MM.1S (cell line): ENCODE measurements around the gene ZNF3.
A peak's percentile ranks its signal among the peaks of the same experiment; 100 is the strongest.

Experiments
- DNase-seq: peaks from one replicate; pipeline ENCODE4 v3.0.0-alpha.2; 2015
- H2AFZ ChIP-seq: fragments of 300-600 bp; sonication (generic); 2 replicates; pipeline ENCODE4 v1.6.0; 2016; ENCODE audit warnings: antibody characterized with exemption, low read length
- H3F3A ChIP-seq: fragments of 300-600 bp; sonication (generic); 2 replicates; pipeline ENCODE4 v1.6.1; 2016; ENCODE audit warnings: mild to moderate bottlenecking, antibody characterized with exemption, low read length, moderate library complexity, mixed read lengths; ENCODE audit not compliant: insufficient read depth
- H3K27ac ChIP-seq: fragments of 300-600 bp; sonication (generic); 2 replicates; pipeline ENCODE4 v1.5.1; 2016; ENCODE audit warnings: mild to moderate bottlenecking, low read length
- H3K27me3 ChIP-seq: fragments of 300-600 bp; sonication (generic); replicated peaks from 2 replicates; pipeline ENCODE4 v1.6.0; 2016; ENCODE audit warnings: low read length; ENCODE audit not compliant: insufficient read depth
- H3K36me3 ChIP-seq: fragments of 300-600 bp; sonication (generic); replicated peaks from 2 replicates; pipeline ENCODE4 v1.6.1; 2016; ENCODE audit warnings: mild to moderate bottlenecking, low read length, mixed read lengths; ENCODE audit not compliant: insufficient read depth
- H3K4me1 ChIP-seq: fragments of 300-600 bp; sonication (generic); 2 replicates; pipeline ENCODE4 v1.6.1; 2016; ENCODE audit warnings: low read length, mixed read lengths
- H3K4me2 ChIP-seq: fragments of 300-600 bp; sonication (generic); 2 replicates; pipeline ENCODE4 v1.6.0; 2016; ENCODE audit warnings: low read depth, low read length
- H3K4me3 ChIP-seq: fragments of 300-600 bp; sonication (generic); 2 replicates; pipeline ENCODE4 v1.5.1; 2016; ENCODE audit warnings: low read length, mixed read lengths
- H3K79me2 ChIP-seq: fragments of 300-600 bp; sonication (generic); 2 replicates; pipeline ENCODE4 v1.6.1; 2016; ENCODE audit warnings: mixed run types, low read length, mixed read lengths
- H3K9ac ChIP-seq: fragments of 300-600 bp; sonication (generic); 2 replicates; pipeline ENCODE4 v1.6.1; 2016; ENCODE audit warnings: low read length, mixed read lengths
- H3K9me2 ChIP-seq: fragments of 300-600 bp; sonication (generic); replicated peaks from 2 replicates; pipeline ENCODE4 v1.6.1; 2016; ENCODE audit warnings: mild to moderate bottlenecking, low read length, mixed read lengths; ENCODE audit not compliant: insufficient read depth
- H3K9me3 ChIP-seq: fragments of 300-600 bp; sonication (generic); replicated peaks from 2 replicates; pipeline ENCODE4 v1.6.1; 2016; ENCODE audit warnings: mild to moderate bottlenecking, low read length, mixed read lengths; ENCODE audit not compliant: insufficient read depth
- H4K20me1 ChIP-seq: fragments of 300-600 bp; sonication (generic); 2 replicates; pipeline ENCODE4 v1.6.1; 2016; ENCODE audit warnings: mild to moderate bottlenecking, low read length, moderate library complexity, mixed read lengths; ENCODE audit not compliant: insufficient read depth
- EZH2 ChIP-seq: fragments of 300-600 bp; sonication (generic); optimal IDR thresholded peaks from 2 replicates; pipeline ENCODE3; 2017; ENCODE audit warnings: low read depth, mild to moderate bottlenecking, antibody characterized with exemption, low read length, mixed read lengths
- EZH2phosphoT487 ChIP-seq: fragments of 300-600 bp; sonication (generic); IDR thresholded peaks from 2 replicates; pipeline ENCODE4 v1.6.1; 2018; ENCODE audit warnings: antibody characterized with exemption, low read length
- TF ChIP-seq, protein P1 (sequence below): fragments of 300-600 bp; sonication (generic); IDR thresholded peaks from 2 replicates; pipeline ENCODE4 v1.5.1; 2016; ENCODE audit warnings: antibody characterized with exemption, low read length, mixed read lengths

Gene ZNF3

DNA sequence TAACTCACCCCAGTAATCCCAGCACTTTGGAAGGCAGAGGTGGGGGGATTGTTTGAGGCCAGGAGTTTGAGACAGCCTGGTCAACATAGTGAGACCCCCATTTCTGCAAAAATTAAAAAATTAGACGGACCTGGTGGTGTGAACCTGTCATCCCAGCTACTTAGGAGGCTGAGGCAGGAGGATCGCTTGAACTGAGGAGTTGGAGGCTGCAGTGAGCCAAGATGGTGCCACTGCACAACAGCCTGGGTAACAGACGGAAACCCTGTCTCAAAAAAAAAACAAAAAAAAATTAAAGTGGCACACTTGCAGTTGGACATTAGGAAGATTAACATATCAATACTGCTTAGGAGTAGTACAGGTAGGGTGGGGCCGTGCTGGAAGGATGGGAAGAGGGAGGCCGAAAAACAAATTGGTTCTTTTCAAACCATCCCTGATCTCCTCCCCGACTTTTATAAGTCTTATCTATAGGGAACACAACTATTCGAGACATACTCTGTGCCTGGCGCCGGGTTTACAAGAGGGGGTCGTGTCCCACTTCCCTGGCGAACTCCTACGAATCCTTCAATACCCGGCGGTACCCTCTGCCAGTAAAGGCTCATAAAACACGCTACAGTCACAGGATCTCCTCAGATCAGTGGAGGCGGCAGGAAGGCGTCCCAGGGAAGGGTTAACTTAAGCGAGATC is 37.0 kb upstream of the ZNF3 start:
- Histone ChIP-seq H2AFZ (peak overlapping the region; percentile 85), H3K9ac (peak overlapping the region; percentile 79)
- no peak for DNase-seq

GRCh38 chr7:100115026-100115425 is 33.5 kb upstream of the ZNF3 start:
- H3K4me1 ChIP-seq, result no peaks in the 10 kb centered on the region
- H3K9me3 ChIP-seq, result no peaks in the 10 kb centered on the region
- no peaks in the 10 kb centered on the region for H3K27me3 ChIP-seq
- H3K27ac ChIP-seq, result no peak overlapping the region
- DNase-seq, result no peak
- TF ChIP-seq, protein P1, sequence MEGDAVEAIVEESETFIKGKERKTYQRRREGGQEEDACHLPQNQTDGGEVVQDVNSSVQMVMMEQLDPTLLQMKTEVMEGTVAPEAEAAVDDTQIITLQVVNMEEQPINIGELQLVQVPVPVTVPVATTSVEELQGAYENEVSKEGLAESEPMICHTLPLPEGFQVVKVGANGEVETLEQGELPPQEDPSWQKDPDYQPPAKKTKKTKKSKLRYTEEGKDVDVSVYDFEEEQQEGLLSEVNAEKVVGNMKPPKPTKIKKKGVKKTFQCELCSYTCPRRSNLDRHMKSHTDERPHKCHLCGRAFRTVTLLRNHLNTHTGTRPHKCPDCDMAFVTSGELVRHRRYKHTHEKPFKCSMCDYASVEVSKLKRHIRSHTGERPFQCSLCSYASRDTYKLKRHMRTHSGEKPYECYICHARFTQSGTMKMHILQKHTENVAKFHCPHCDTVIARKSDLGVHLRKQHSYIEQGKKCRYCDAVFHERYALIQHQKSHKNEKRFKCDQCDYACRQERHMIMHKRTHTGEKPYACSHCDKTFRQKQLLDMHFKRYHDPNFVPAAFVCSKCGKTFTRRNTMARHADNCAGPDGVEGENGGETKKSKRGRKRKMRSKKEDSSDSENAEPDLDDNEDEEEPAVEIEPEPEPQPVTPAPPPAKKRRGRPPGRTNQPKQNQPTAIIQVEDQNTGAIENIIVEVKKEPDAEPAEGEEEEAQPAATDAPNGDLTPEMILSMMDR, result no peak
- TF ChIP-seq EZH2phosphoT487 (no peak), EZH2 (no peak)
- no peaks in the 10 kb centered on the region for H3K9me2 ChIP-seq
- no peak overlapping the region for H3K9ac ChIP-seq
- H4K20me1 ChIP-seq, result no peaks in the 10 kb centered on the region
- H3K79me2 ChIP-seq, result peaks cover 11% of the 10 kb centered on the region
- no peak overlapping the region for H2AFZ ChIP-seq
- H3K4me3 ChIP-seq, result no peak overlapping the region
- H3K36me3 ChIP-seq, result no peaks in the 10 kb centered on the region
- peaks cover 6% of the 10 kb centered on the region for H3F3A ChIP-seq
- no peak overlapping the region for H3K4me2 ChIP-seq

More for the DNA sequence above, 37.0 kb upstream of the ZNF3 start:
- H3K79me2 ChIP-seq, result peaks cover 11% of the 10 kb centered on the region
- peak overlapping the region; percentile 91 for H3K4me3 ChIP-seq
- H3K36me3 ChIP-seq, result no peaks in the 10 kb centered on the region
- no peaks in the 10 kb centered on the region for H4K20me1 ChIP-seq
- H3K9me3 ChIP-seq, result no peaks in the 10 kb centered on the region
- 0 out of 2 replicates have a peak, but pooled peaks cover 6% of the 10 kb centered on the region for H3K4me1 ChIP-seq
- TF ChIP-seq EZH2, result no peak
- TF ChIP-seq, protein P1, result no peak
- H3K27ac ChIP-seq, result peak overlapping the region; percentile 60; the same call in 1 of the 2 replicates
- H3K4me2 ChIP-seq, result peak overlapping the region; percentile 88
- no peaks in the 10 kb centered on the region for H3K9me2 ChIP-seq
- H3F3A ChIP-seq, result peaks cover 13% of the 10 kb centered on the region
- H3K27me3 ChIP-seq, result no peaks in the 10 kb centered on the region

DNA sequence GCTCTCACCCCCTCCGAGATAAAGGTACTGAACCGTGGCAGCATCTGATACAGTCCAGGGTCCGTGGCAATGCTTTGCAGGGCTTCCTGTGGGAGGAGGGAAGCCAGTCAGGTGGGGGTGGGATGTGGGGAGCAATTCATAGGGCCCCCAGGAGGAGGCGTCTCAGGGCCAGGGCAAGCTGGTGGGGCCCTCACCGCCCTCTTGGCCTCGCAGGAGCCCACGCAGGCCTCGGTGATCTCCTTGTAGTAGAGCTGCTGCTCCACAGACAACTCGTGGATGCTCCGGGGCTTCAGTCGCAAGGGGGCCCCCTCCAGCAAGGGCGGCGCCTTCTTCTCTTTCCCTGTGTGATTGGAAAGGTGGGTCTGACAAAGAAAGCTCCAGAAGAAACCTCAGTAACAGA is 30.4 kb upstream of the ZNF3 start:
- H3K79me2 ChIP-seq, result no peaks in the 10 kb centered on the region
- no peaks in the 10 kb centered on the region for H3K9me3 ChIP-seq
- H4K20me1 ChIP-seq, result no peaks in the 10 kb centered on the region
- no peak overlapping the region for H3K4me2 ChIP-seq
- no peak for DNase-seq
- no peak overlapping the region for H3K4me3 ChIP-seq
- H3F3A ChIP-seq, result no peaks in the 10 kb centered on the region
- no peaks in the 10 kb centered on the region for H3K27me3 ChIP-seq
- H3K27ac ChIP-seq, result no peak overlapping the region
- H3K4me1 ChIP-seq, result no peaks in the 10 kb centered on the region
- no peaks in the 10 kb centered on the region for H3K9me2 ChIP-seq
- TF ChIP-seq EZH2 (no peak), EZH2phosphoT487 (no peak)
- TF ChIP-seq, protein P1, result no peak
- no peak overlapping the region for H3K9ac ChIP-seq
- H2AFZ ChIP-seq, result no peak overlapping the region
- H3K36me3 ChIP-seq, result no peaks in the 10 kb centered on the region
